AG04449 (cell line): ENCODE measurements around the gene METAP1D.

ENCODE experiments used
- CTCF ChIA-PET: fragments of 350-600 bp; formaldehyde crosslinking; extraction: SDS; loops from one replicate; lab custom pipeline; 2021; ENCODE audit warnings: antibody characterized with exemption; lab: Yijun Ruan, JAX
- POLR2A ChIA-PET: fragments of 400-600, 350-600 bp; formaldehyde crosslinking; extraction: SDS; loops from one replicate; lab custom pipeline; 2020; ENCODE audit warnings: antibody characterized with exemption, inconsistent platforms; lab: Yijun Ruan, JAX
- DNase-seq: peaks from one replicate; pipeline ENCODE4 v3.0.0-alpha.2; 2010; ENCODE audit warnings: low read depth, low spot score
- H3K4me3 ChIP-seq: 2 replicates; pipeline ENCODE4 v1.5.1; 2011; ENCODE audit warnings: low read depth, mild to moderate bottlenecking, control low read depth, low read length
- TF ChIP-seq, protein P1 (sequence below): IDR thresholded peaks from one replicate; pipeline ENCODE4 v1.5.1; 2011; ENCODE audit warnings: mild to moderate bottlenecking, moderate library complexity, low read length, control low read depth, inconsistent platforms; ENCODE audit not compliant: insufficient read depth; ENCODE audit errors: missing control alignments

The METAP1D gene

DNA sequence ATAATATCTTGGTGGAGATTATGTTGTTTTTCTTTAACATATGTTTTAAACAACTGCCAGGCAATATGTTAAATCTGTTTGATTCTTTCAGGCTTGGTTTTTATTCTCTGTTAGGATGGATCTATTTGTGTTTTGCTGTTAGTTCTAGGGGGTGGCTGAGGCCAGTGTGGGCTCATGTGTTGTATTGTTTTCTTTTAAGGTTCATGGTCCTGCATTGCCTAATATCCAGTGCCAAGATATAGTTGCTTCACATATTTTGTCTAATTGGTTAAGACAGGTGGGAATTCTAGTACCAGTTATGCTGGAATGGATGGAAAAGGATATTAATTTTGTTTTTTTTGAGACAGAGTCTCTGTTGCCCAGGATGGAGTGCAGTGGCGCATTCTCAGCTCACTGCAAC is 7.6 kb downstream of the METAP1D start:
- POLR2A ChIA-PET: no interaction called here
- TF ChIP-seq, protein P1, sequence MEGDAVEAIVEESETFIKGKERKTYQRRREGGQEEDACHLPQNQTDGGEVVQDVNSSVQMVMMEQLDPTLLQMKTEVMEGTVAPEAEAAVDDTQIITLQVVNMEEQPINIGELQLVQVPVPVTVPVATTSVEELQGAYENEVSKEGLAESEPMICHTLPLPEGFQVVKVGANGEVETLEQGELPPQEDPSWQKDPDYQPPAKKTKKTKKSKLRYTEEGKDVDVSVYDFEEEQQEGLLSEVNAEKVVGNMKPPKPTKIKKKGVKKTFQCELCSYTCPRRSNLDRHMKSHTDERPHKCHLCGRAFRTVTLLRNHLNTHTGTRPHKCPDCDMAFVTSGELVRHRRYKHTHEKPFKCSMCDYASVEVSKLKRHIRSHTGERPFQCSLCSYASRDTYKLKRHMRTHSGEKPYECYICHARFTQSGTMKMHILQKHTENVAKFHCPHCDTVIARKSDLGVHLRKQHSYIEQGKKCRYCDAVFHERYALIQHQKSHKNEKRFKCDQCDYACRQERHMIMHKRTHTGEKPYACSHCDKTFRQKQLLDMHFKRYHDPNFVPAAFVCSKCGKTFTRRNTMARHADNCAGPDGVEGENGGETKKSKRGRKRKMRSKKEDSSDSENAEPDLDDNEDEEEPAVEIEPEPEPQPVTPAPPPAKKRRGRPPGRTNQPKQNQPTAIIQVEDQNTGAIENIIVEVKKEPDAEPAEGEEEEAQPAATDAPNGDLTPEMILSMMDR: no peak
- no peak overlapping the region for H3K4me3 ChIP-seq
- CTCF ChIA-PET: no interaction called here
- DNase-seq: no peak

DNA sequence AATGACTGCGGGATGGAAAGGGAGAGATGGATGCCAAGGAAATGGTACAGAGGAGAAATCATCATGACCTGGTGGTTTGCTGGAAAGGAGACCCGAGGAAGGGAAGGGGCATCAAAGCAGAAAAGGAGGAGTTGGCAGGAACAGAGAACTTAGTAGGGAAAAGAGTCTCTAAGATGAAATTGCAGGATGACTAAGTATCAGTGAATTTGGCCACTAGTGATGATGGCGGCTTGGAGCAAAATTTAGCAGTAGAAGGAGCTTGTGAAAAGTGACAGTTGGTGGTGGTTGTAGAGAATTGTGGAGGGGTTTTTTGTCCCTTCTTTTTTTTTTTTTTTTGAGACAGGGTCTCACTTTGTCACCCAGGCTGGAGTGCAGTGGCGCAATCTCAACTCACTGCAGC is 10.1 kb downstream of the METAP1D start:
- no peak overlapping the region for H3K4me3 ChIP-seq
- no peak for DNase-seq
- ChIA-PET POLR2A (interaction anchor here (1.0 kb wide), 1 partner anchor 73 kb away, joined by 5 read pairs; no protein-coding TSS in a partner anchor), CTCF (no interaction called here)
- TF ChIP-seq, protein P1: no peak

DNA sequence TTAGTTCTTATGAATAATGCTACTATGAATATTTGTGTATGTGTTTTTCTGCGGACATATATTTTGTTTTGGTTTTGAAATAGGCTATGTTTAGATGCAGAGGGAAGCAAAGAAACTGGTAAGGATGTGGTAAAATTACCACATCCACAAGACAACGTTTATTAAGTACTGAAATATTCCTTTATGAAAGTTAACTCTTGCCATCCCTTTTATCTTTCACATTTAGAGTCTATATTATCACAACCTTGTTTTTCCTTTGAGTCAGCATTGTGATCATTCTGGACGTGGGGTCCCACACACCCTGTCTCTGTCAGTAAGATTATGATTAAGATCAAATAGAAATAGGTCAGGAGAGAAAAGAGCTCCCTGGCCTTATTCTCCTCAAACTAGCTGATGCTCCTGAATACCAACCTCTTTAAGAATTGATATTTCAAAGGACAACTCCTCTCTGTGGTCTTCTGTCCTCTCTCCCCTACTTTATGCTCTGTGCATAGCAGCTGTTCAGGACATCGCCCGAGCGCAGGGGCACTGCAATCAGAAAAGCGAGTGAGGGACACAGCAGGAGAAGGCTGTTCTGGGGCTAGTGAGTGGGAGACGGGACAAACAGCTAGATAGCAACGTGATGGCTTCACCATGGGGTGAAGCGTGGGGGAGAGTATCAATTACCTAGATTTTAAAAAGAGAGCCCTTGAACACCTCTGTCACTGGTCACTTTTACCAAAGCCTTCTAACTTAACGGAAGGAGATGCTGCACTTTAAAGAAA is 12.2 kb downstream of the METAP1D start:
- ChIA-PET CTCF (interaction anchor here (0.6 to 1.1 kb wide), 3 partner anchors 9 to 38 kb away, joined by 3 read pairs; no protein-coding TSS in a partner anchor), POLR2A (no interaction called here)
- DNase-seq: no peak
- H3K4me3 ChIP-seq: no peak overlapping the region
- TF ChIP-seq, protein P1: no peak

DNA sequence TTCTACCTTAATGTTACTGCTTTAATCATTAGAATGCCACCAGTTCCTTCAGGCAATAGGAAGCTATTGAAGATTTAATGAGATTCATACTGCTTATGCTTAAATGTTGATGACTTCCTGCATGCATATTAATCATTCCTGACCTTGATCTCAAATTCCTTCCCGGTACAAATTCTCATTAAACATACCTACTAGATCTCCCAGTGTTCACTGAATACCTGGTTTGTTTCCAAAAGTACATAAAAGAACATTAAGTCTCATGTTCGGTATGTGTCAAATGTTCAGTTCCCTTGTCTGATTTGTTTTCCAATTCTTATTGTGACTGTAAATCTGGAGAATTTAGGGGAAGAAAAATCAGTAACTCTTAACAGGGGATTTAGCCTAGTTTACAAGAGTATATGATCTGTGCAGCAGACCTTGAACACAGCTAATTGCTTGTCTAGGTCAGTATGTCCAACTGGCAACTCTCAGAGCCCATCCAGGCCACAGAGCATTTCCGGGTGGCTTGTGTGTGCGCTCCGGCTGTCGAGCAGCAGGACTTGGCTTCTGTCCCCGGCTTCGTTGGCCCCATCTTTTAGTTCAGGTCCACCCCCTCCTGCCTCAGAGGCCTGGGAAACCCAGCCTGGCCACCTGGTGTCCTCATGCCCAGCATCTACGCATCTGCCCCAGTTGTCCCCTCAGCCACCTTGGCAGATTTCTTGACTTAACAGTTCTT is 13.1 kb downstream of the METAP1D start:
- TF ChIP-seq, protein P1: no peak
- no peak for DNase-seq
- no peak overlapping the region for H3K4me3 ChIP-seq
- ChIA-PET POLR2A (no interaction called here), CTCF (interaction anchor here (0.6 to 1.1 kb wide), 3 partner anchors 10 to 37 kb away, joined by 3 read pairs; no protein-coding TSS in a partner anchor)

DNA sequence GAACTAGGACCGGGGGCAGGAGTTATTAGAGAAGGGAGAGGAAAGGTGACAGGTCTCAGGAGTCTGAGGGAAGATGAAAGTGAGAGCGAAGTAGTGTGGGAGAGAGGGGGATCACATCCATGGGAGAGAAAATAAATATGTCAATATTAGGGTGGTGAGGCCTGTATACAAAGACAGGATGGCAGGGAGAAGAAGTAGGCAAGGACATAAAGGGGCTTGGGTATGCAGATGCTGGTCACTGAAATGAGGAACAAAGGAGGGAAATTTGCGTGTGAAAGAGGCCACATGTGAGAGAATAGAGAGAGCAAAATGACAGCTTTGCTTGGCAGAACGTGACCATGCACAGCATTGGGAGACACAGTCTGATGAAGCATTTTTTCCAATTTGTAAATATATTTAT is 13.6 kb downstream of the METAP1D start:
- no peak for DNase-seq
- H3K4me3 ChIP-seq: no peak overlapping the region
- CTCF ChIA-PET: no interaction called here
- POLR2A ChIA-PET: no interaction called here
- TF ChIP-seq, protein P1: no peak
